Measurements from ENCODE around the gene NDUFA8.

Gene NDUFA8

GRCh38 chr9:122097679-122098315 lies 61.8 kb downstream of the NDUFA8 start:
- no peak for DNase-seq (ENCODE audit: low read depth)

GRCh38 chr9:122096620-122097415 lies 62.8 kb downstream of the NDUFA8 start:
- DNase-seq (ENCODE audit: low read depth), result no peak

- peak; percentile 24 for DNase-seq (ENCODE audit: low read depth)
Observed at GRCh38 chr9:122095010-122095767, 64.4 kb downstream of the NDUFA8 start.
